K562 (cell line): Measurements from ENCODE around the gene CLASP1. TPM values are rescaled to one million over a fixed set of nuclear protein-coding genes. Genes with fewer than 3 reads are reported as not detected.

Experiments
- ATAC-seq: fragments of 200-7000 bp; cut with Tn5 transposase; 3 replicates; pipeline ENCODE4 v1.9.1; 2020; ENCODE audit warnings: moderate library complexity
- BruUV-seq: library from RNA; stranded (reverse); fragments of 400-500 nt; replicated peaks from 2 replicates; lab custom pipeline; 2021; lab: Mats Ljungman, UMichigan
- CTCF ChIA-PET: fragments of 300-600 bp; formaldehyde crosslinking; extraction: SDS; loops from one replicate; lab custom pipeline; 2021; ENCODE audit warnings: low intra/inter-chr PET ratio; lab: Yijun Ruan, JAX
- POLR2A ChIA-PET: fragments of 300-600, 350-650 bp; sonication (Branson Sonifier 250); formaldehyde crosslinking; extraction: SDS; loops from one replicate; lab custom pipeline; 2021; ENCODE audit warnings: antibody characterized with exemption, inconsistent platforms; lab: Yijun Ruan, JAX
- DNase-seq, 4 experiments: peaks; one replicate each; pipeline versions ENCODE4 v3.0.0 to v3.0.0-alpha.2; 2011 to 2018; ENCODE audit warnings: low spot score in 3 of 4, mixed read lengths in 3 of 4; ENCODE audit errors: extremely low read depth in 1 of 4
- FAIRE-seq: peaks from 2 replicates; lab custom pipeline; 2011; peaks lifted over from hg19 to GRCh38; lab: Jason Lieb, UNC
- H2AFZ ChIP-seq: 2 replicates; pipeline ENCODE4 v1.6.0; 2011; ENCODE audit warnings: low read depth, low read length, control low read depth, inconsistent platforms
- H3K27ac ChIP-seq: fragments of 200-600 bp; 3 replicates; pipeline ENCODE4 v1.8.0; 2011; ENCODE audit warnings: low read depth, mild to moderate bottlenecking, control low read depth, inconsistent platforms, low read length, moderate library complexity, mixed read lengths; ENCODE audit errors: extremely low read depth
- H3K27me3 ChIP-seq, 2 experiments: fragments of 300-600 bp in 1 of 2; 2 replicates in 1 of 2; 3 replicates in 1 of 2; pipeline versions ENCODE4 v1.6.0 to v1.8.0; 2011; ENCODE audit warnings: inconsistent platforms in 2 of 2, low read length in 2 of 2, mild to moderate bottlenecking in 1 of 2, mixed read lengths in 1 of 2, moderate library complexity in 1 of 2; ENCODE audit not compliant: control insufficient read depth in 2 of 2, insufficient read depth in 2 of 2
- H3K36me3 ChIP-seq: fragments of 300-600 bp; 3 replicates; pipeline ENCODE4 v1.8.0; 2011; ENCODE audit warnings: mild to moderate bottlenecking, low read length, inconsistent platforms; ENCODE audit not compliant: control insufficient read depth, insufficient read depth
- H3K4me1 ChIP-seq, 2 experiments: fragments of 200-600 bp in 1 of 2; replicated peaks in 1 of 2; 2 replicates in 1 of 2; 3 replicates in 1 of 2; pipeline versions ENCODE4 v1.5.1 to v1.8.0; 2011; ENCODE audit warnings: inconsistent platforms in 2 of 2, low read length in 2 of 2, mild to moderate bottlenecking in 1 of 2, mixed read lengths in 1 of 2, moderate library complexity in 1 of 2; ENCODE audit not compliant: control insufficient read depth in 2 of 2, insufficient read depth in 2 of 2
- H3K4me2 ChIP-seq: 2 replicates; pipeline ENCODE4 v1.6.1; 2011; ENCODE audit warnings: low read length, control low read depth, inconsistent platforms, mixed read lengths; ENCODE audit not compliant: insufficient read depth
- H3K4me3 ChIP-seq: fragments of 200-600 bp; sonication (generic), shearing (Covaris generic); 2 replicates; pipeline ENCODE4 v1.5.1; 2016; ENCODE audit warnings: control low read depth, inconsistent platforms
- H3K79me2 ChIP-seq: fragments of 200-600 bp; 3 replicates; pipeline ENCODE4 v1.8.0; 2011; ENCODE audit warnings: low read length, inconsistent platforms; ENCODE audit not compliant: control insufficient read depth, insufficient read depth
- H3K9ac ChIP-seq, 2 experiments: 2 replicates each; pipeline versions ENCODE4 v1.6.0 to v1.6.1; 2011; ENCODE audit warnings: low read depth in 2 of 2, low read length in 2 of 2, control low read depth in 1 of 2, inconsistent platforms in 1 of 2, mild to moderate bottlenecking in 1 of 2, mixed read lengths in 1 of 2; ENCODE audit not compliant: insufficient read depth in 1 of 2
- H3K9me1 ChIP-seq: one replicate; pipeline ENCODE4 v1.6.0; 2011; ENCODE audit warnings: inconsistent platforms, mild to moderate bottlenecking, low read length, moderate library complexity; ENCODE audit not compliant: control insufficient read depth, insufficient read depth
- H3K9me3 ChIP-seq: replicated peaks from 2 replicates; pipeline ENCODE4 v1.5.1; 2011; ENCODE audit warnings: low read depth, low read length, inconsistent platforms; ENCODE audit not compliant: control insufficient read depth, insufficient read depth
- H4K20me1 ChIP-seq: replicated peaks from 2 replicates; pipeline ENCODE4 v1.6.1; 2011; ENCODE audit warnings: low read length, inconsistent platforms, mixed read lengths; ENCODE audit not compliant: control insufficient read depth, insufficient read depth
- ADNP ChIP-seq: fragments of 200-800 bp; sonication (Bioruptor generic); IDR thresholded peaks from 2 replicates; pipeline ENCODE4 v1.6.1; 2016; ENCODE audit warnings: missing genetic modification characterization, missing compliant biosample characterization
- ATF4 ChIP-seq: fragments of 450-650 bp; formaldehyde crosslinking; IDR thresholded peaks from 2 replicates; pipeline ENCODE4 v1.4.0; 2022; ENCODE audit warnings: mild to moderate bottlenecking, moderate library complexity
- CBFA2T2 ChIP-seq: fragments of 450-650 bp; conservative IDR thresholded peaks from 2 replicates; pipeline ENCODE4 v1.6.1; 2017; ENCODE audit warnings: mild to moderate bottlenecking
- KAT8 ChIP-seq: fragments of 450-650 bp; IDR thresholded peaks from 2 replicates; pipeline ENCODE4 v1.6.1; 2016; ENCODE audit warnings: low read depth, mild to moderate bottlenecking
- MYNN ChIP-seq, 2 experiments: sonication (generic); formaldehyde crosslinking in 1 of 2; IDR thresholded peaks; 2 replicates each; pipeline versions ENCODE4 v1.5.0 to v1.6.1; 2016 to 2020; ENCODE audit warnings: antibody characterized with exemption in 1 of 2, missing genetic modification reagents in 1 of 2
- PCBP2 ChIP-seq: fragments of 200-400 bp; formaldehyde crosslinking; IDR thresholded peaks from 2 replicates; pipeline ENCODE4 v1.6.1; 2018; ENCODE audit warnings: low read length, low read depth, mild to moderate bottlenecking, moderate library complexity; ENCODE audit not compliant: poor library complexity, severe bottlenecking
- USF1 ChIP-seq: sonication (generic); formaldehyde crosslinking; IDR thresholded peaks from 2 replicates; pipeline ENCODE4 v1.9.0; 2022; ENCODE audit warnings: mild to moderate bottlenecking, missing genetic modification reagents
- ZKSCAN1 ChIP-seq: fragments of 150-350 bp; IDR thresholded peaks from 2 replicates; pipeline ENCODE4 v1.6.1; 2016; ENCODE audit warnings: low read depth, low read length
- ZNF143 ChIP-seq: sonication (generic); formaldehyde crosslinking; IDR thresholded peaks from 2 replicates; pipeline ENCODE4 v1.9.0; 2022; ENCODE audit warnings: mild to moderate bottlenecking, missing genetic modification reagents
- ZNF436 ChIP-seq: fragments of 250-450, 450-650 bp; sonication (Bioruptor Pico); formaldehyde crosslinking; IDR thresholded peaks from 2 replicates; pipeline ENCODE4 v1.7.0; 2020; ENCODE audit warnings: mild to moderate bottlenecking
- WGBS: fragments of 100-300 bp; shearing (Covaris generic); methylation state at CpG from one replicate; pipeline ENCODE4 v1.1.6; 2016; ENCODE audit warnings: low coverage, mixed read lengths; ENCODE audit not compliant: insufficient coverage; ENCODE audit errors: missing lambda C conversion rate; 5-methylcytosine and 5-hydroxymethylcytosine counted together
- in situ Hi-C: fragments of 300-500 bp; cut with MboI; formaldehyde crosslinking; loops from 4 replicates; pipeline ENCODE4 v1.15.0; 2018; ENCODE audit warnings: inconsistent platforms, mixed read lengths
- intact Hi-C: fragments of 100-400 bp; cut with micrococcal nuclease; formaldehyde crosslinking; loops from 2 replicates; pipeline ENCODE4 v1.14.2; 2022
- polyA plus RNA-seq, 8 experiments: library from polyadenylated mRNA; depleted of rRNA in 4 of 8; stranded (reverse) in 5 of 8; unstranded in 3 of 8; fragments of >200 nt; fragmentation: Nextera tagmentation in 2 of 8; fragmentation: Illumina TruSeq in 1 of 8; extraction: Ambion mirVana in 2 of 8; extraction: Trizol in 1 of 8; gene quantifications; 2 replicates each; pipeline versions ENCODE4 v1.2.1 to v1.2.3, GENCODE V29; 2011 to 2014; ENCODE audit warnings: inconsistent platforms in 1 of 8, missing spikeins in 1 of 8
- total RNA-seq, 7 experiments: library from RNA; depleted of rRNA in 6 of 7; stranded (reverse); fragments of >200 nt in 6 of 7; fragmentation: Illumina TruSeq in 2 of 7; extraction: Trizol in 2 of 7; gene quantifications; 2 replicates each; pipeline versions ENCODE4 v1.2.1 to v1.2.3, GENCODE V29; 2011 to 2021; ENCODE audit warnings: low replicate concordance in 1 of 7
- TF ChIP-seq, protein P1 (sequence below): fragments of 450-650 bp; IDR thresholded peaks from 2 replicates; pipeline ENCODE4 v1.6.1; 2016; ENCODE audit warnings: mild to moderate bottlenecking
- TF ChIP-seq, protein P2 (sequence below): fragments of 250-450 bp; sonication (Bioruptor Pico); IDR thresholded peaks from 2 replicates; pipeline ENCODE4 v1.5.1; 2021; ENCODE audit warnings: mild to moderate bottlenecking

Gene CLASP1
- total and polyA plus RNA-seq, 9 of the 15 experiments (the other 6 are each of a cell fraction or from before 2014, with no cell fraction given): 1.7 to 40.3 (median 20.7) TPM

DNA sequence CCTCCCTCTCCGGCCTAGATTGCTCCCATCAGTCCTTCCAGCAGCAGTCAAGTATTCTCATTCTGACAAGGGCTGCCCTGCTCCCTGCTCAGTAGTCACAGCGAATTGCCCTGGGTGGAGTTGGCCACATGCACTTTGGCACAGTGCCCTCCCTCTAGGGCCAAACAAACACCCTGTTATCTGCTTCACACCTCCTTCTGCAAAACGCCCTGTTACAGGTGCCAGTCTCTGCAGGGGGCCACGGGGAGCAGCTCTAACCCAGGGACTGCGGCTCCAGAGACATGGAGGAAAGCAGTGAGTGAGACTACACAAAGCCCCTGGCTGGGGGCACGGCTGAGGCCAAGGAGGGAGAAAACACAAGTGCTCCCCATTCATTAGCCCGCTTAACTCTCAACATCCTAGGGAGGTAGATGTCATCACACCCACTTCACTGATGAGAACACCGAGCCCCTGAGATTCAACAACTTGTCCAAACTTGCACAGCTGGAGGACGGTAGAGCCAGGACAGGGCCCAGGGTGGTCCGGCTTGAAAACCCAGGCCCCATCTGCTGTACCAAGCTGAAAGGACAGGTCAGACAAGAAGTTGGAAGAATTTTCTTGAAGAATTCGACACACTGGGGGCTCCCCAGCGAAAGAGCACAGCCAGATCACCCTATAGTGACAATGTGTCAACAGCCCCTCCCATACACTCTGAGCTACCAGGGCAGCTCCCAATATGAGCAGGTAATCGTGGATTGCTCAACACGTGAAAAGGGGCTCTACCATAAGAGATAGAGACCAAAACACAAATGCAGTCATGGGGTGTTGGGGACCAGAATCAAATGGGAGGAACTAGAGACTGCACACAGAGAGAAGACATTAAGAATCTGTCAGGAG lies 355.6 kb downstream of the CLASP1 start:
- ChIA-PET POLR2A (no interaction called here), CTCF (no interaction called here)
- 0% methylated on average over 13 of the region's 14 CpGs for WGBS
- H3K9ac ChIP-seq: no peak overlapping the region
- H2AFZ ChIP-seq: no peak overlapping the region
- no peaks in the 10 kb centered on the region for H3K79me2 ChIP-seq
- no peak for FAIRE-seq
- H3K36me3 ChIP-seq: no peaks in the 10 kb centered on the region
- intact Hi-C loops (no loop called here), in situ Hi-C loops (no loop called here)
- H3K4me2 ChIP-seq: no peak overlapping the region
- no peaks in the 10 kb centered on the region for H3K9me3 ChIP-seq
- no peak for ATAC-seq
- peaks cover 12 to 33% of the 10 kb centered on the region in 2 experiments; a peak in 4 of 5 replicates for H3K27me3 ChIP-seq
- no peak overlapping the region for H3K27ac ChIP-seq
- H3K9me1 ChIP-seq: no peaks in the 10 kb centered on the region
- H3K4me1 ChIP-seq: no peaks in the 10 kb centered on the region
- BruUV-seq: no TSS peak
- H4K20me1 ChIP-seq: no peaks in the 10 kb centered on the region
- no peak overlapping the region for H3K4me3 ChIP-seq
- no peak for TF ChIP-seq ADNP
- no peak for TF ChIP-seq ZNF436 (CRISPR knock-in tag)
- no peak for TF ChIP-seq ZNF143 (CRISPR knock-in tag)
- TF ChIP-seq ZKSCAN1: no peak
- TF ChIP-seq, protein P1, sequence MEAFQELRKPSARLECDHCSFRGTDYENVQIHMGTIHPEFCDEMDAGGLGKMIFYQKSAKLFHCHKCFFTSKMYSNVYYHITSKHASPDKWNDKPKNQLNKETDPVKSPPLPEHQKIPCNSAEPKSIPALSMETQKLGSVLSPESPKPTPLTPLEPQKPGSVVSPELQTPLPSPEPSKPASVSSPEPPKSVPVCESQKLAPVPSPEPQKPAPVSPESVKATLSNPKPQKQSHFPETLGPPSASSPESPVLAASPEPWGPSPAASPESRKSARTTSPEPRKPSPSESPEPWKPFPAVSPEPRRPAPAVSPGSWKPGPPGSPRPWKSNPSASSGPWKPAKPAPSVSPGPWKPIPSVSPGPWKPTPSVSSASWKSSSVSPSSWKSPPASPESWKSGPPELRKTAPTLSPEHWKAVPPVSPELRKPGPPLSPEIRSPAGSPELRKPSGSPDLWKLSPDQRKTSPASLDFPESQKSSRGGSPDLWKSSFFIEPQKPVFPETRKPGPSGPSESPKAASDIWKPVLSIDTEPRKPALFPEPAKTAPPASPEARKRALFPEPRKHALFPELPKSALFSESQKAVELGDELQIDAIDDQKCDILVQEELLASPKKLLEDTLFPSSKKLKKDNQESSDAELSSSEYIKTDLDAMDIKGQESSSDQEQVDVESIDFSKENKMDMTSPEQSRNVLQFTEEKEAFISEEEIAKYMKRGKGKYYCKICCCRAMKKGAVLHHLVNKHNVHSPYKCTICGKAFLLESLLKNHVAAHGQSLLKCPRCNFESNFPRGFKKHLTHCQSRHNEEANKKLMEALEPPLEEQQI: no peak
- TF ChIP-seq CBFA2T2: no peak
- no peak for TF ChIP-seq USF1 (CRISPR knock-in tag)
- no peak for TF ChIP-seq KAT8
- TF ChIP-seq, protein P2, sequence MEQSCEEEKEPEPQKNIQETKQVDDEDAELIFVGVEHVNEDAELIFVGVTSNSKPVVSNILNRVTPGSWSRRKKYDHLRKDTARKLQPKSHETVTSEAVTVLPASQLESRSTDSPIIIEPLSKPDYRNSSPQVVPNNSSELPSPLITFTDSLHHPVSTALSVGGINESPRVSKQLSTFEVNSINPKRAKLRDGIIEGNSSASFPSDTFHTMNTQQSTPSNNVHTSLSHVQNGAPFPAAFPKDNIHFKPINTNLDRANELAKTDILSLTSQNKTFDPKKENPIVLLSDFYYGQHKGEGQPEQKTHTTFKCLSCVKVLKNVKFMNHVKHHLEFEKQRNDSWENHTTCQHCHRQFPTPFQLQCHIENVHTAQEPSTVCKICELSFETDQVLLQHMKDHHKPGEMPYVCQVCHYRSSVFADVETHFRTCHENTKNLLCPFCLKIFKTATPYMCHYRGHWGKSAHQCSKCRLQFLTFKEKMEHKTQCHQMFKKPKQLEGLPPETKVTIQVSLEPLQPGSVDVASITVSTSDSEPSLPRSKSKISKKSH (CRISPR knock-in tag): no peak
- TF ChIP-seq ATF4 (CRISPR knock-in tag): no peak
- no peak for TF ChIP-seq MYNN (IDR thresholded peaks at IDR 0.05)
- TF ChIP-seq MYNN (CRISPR knock-in tag; IDR thresholded peaks at IDR 0.05): no peak
- TF ChIP-seq PCBP2: no peak
- TF ChIP-seq, all 486 proteins: peak for 0
- DNase-seq: no peak
